B cell (primary cell): ENCODE measurements around the gene SHQ1. TPM values are rescaled to one million over a fixed set of nuclear protein-coding genes. Genes with fewer than 3 reads are reported as not detected.

Experiments used
- ATAC-seq: fragments of 200-7000 bp; cut with Tn5 transposase; one replicate; pipeline ENCODE4 v1.10.0; 2021; ENCODE audit warnings: low read depth, mild to moderate bottlenecking, moderate number of reproducible peaks, moderate library complexity
- CTCF ChIA-PET: fragments of 350-600 bp; sonication (Branson Sonifier 250); formaldehyde crosslinking; loops from one replicate; lab custom pipeline; 2021; ENCODE audit warnings: antibody characterized with exemption, inconsistent platforms; lab: Charles Lee
- POLR2A ChIA-PET: fragments of 350-600 bp; sonication (Branson Sonifier 250); formaldehyde crosslinking; loops from one replicate; lab custom pipeline; 2021; ENCODE audit warnings: antibody characterized with exemption; lab: Charles Lee
- DNase-seq: peaks from one replicate; pipeline ENCODE4 v3.0.0; 2013
- H2AFZ ChIP-seq: 2 replicates; pipeline ENCODE4 v1.6.1; 2012; ENCODE audit warnings: mild to moderate bottlenecking, low read depth, low read length; ENCODE audit not compliant: insufficient read depth, poor library complexity, severe bottlenecking
- H3K27ac ChIP-seq, 2 donors: 1 replicate in 1 of 2; 2 replicates in 1 of 2; pipeline ENCODE4 v1.5.1; 2012 to 2013; ENCODE audit warnings: low read length in 2 of 2, mild to moderate bottlenecking in 2 of 2, moderate library complexity in 1 of 2
- H3K27me3 ChIP-seq, 4 experiments: fragments of 200-600 bp in 1 of 4; sonication (generic) in 1 of 4; replicated peaks in 1 of 4; 1 replicate in 2 of 4; 2 replicates in 2 of 4; pipeline versions ENCODE4 v1.6.1 to v1.7.0; 2013 to 2016; ENCODE audit warnings: low read length in 3 of 4, mild to moderate bottlenecking in 2 of 4, mixed read lengths in 1 of 4, moderate library complexity in 1 of 4; ENCODE audit not compliant: insufficient read depth in 4 of 4, control insufficient read depth in 3 of 4; ENCODE audit errors: control extremely low read depth in 1 of 4
- H3K36me3 ChIP-seq, 2 experiments: replicated peaks in 1 of 2; 1 replicate in 1 of 2; 2 replicates in 1 of 2; pipeline versions ENCODE4 v1.6.1 to v1.7.1; 2013; ENCODE audit warnings: low read length in 1 of 2; ENCODE audit not compliant: insufficient read depth in 2 of 2, control insufficient read depth in 1 of 2; ENCODE audit errors: control extremely low read depth in 1 of 2, extremely low read depth in 1 of 2
- H3K4me1 ChIP-seq, 2 donors: fragments of 200-600 bp in 1 of 2; sonication (generic) in 1 of 2; 1 replicate in 1 of 2; 2 replicates in 1 of 2; pipeline versions ENCODE4 v1.5.1 to v1.6.1; 2013 to 2017; ENCODE audit warnings: low read length in 2 of 2; ENCODE audit not compliant: control insufficient read depth in 2 of 2, insufficient read depth in 2 of 2
- H3K4me2 ChIP-seq: replicated peaks from 2 replicates; pipeline ENCODE3; 2012; ENCODE audit warnings: mild to moderate bottlenecking, low read depth, low read length; ENCODE audit not compliant: poor library complexity, severe bottlenecking
- H3K4me3 ChIP-seq, 5 experiments: fragments of 200-600 bp in 1 of 5; sonication (generic) in 1 of 5; 1 replicate in 3 of 5; 2 replicates in 2 of 5; pipeline versions ENCODE4 v1.5.1 to v1.7.0; 2011 to 2016; ENCODE audit warnings: low read length in 4 of 5, mild to moderate bottlenecking in 4 of 5, low read depth in 2 of 5, control low read depth in 1 of 5, moderate library complexity in 1 of 5; ENCODE audit not compliant: insufficient read depth in 1 of 5; ENCODE audit errors: control extremely low read depth in 1 of 5, extremely low read depth in 1 of 5
- H3K79me2 ChIP-seq: fragments of 200-600 bp; sonication (generic); one replicate; pipeline ENCODE4 v1.6.0; 2016; ENCODE audit warnings: low read length; ENCODE audit not compliant: control insufficient read depth, insufficient read depth
- H3K9ac ChIP-seq: fragments of 200-600 bp; sonication (generic); 2 replicates; pipeline ENCODE4 v1.6.1; 2017; ENCODE audit warnings: mild to moderate bottlenecking, low read length, moderate library complexity
- H3K9me3 ChIP-seq, 3 donors: one replicate each; pipeline versions ENCODE4 v1.6.1 to v1.7.1; 2013; ENCODE audit warnings: low read length in 2 of 3; ENCODE audit not compliant: control insufficient read depth in 2 of 3, insufficient read depth in 1 of 3; ENCODE audit errors: control extremely low read depth in 1 of 3
- H4K20me1 ChIP-seq: 2 replicates; pipeline ENCODE4 v1.6.0; 2012; ENCODE audit warnings: mild to moderate bottlenecking, low read length; ENCODE audit not compliant: insufficient read depth, control insufficient read depth, poor library complexity, severe bottlenecking
- H3K27ac Mint-ChIP-seq: one replicate; pipeline ENCODE4 v1.8.0; 2021; ENCODE audit warnings: mixed read lengths
- H3K27me3 Mint-ChIP-seq: one replicate; pipeline ENCODE4 v1.8.0; 2021; ENCODE audit warnings: mixed read lengths
- H3K4me1 Mint-ChIP-seq: one replicate; pipeline ENCODE4 v1.8.0; 2021; ENCODE audit warnings: mixed read lengths
- H3K4me3 Mint-ChIP-seq: one replicate; pipeline ENCODE4 v1.8.0; 2021; ENCODE audit warnings: mixed read lengths
- H3K9me3 Mint-ChIP-seq: one replicate; pipeline ENCODE4 v1.8.0; 2022; ENCODE audit warnings: mixed read lengths; ENCODE audit not compliant: insufficient read depth
- CTCF ChIP-seq: fragments of 200-600 bp; IDR thresholded peaks from one replicate; pipeline ENCODE4 v1.8.0; 2022; ENCODE audit warnings: antibody characterized with exemption, mild to moderate bottlenecking
- EZH2 ChIP-seq: IDR thresholded peaks from 2 replicates; pipeline ENCODE4 v1.6.1; 2012; ENCODE audit warnings: borderline replicate concordance, low read depth, mild to moderate bottlenecking, moderate library complexity, low read length; ENCODE audit not compliant: insufficient read depth, poor library complexity, severe bottlenecking
- whole genome bisulfite sequencing: methylation state at CpG from one replicate; pipeline ENCODE4 v1.1.5; 2013; ENCODE audit warnings: missing lambda C conversion rate; ENCODE audit not compliant: insufficient coverage; 5-methylcytosine and 5-hydroxymethylcytosine counted together
- intact Hi-C: fragments of 100-400 bp; cut with micrococcal nuclease; formaldehyde crosslinking; loops from one replicate; pipeline ENCODE4 v1.10.0; 2022
- polyA minus RNA-seq: library from RNA; depleted of rRNA, polyadenylated mRNA; stranded (reverse); fragments of >200 nt; gene quantifications from 2 replicates; pipeline ENCODE4 v1.2.3, GENCODE V29; 2012
- polyA plus RNA-seq: library from polyadenylated mRNA; depleted of rRNA; stranded (reverse); fragments of >200 nt; gene quantifications from 2 replicates; pipeline ENCODE4 v1.2.3, GENCODE V29; 2012
- total RNA-seq, 2 donors: library from RNA; stranded (reverse); fragments of 120-200 nt in 1 of 2; gene quantifications; 1 replicate in 1 of 2; 2 replicates in 1 of 2; pipeline versions ENCODE4 v1.2.3 to v1.2.4, GENCODE V29; 2013 to 2022

The SHQ1 gene
- total RNA-seq (30.6 and 32.0 TPM in 2 replicates), polyA plus RNA-seq (3.6 and 5.2 TPM in 2 replicates), polyA minus RNA-seq (5.6 and 15.1 TPM in 2 replicates)
- total RNA-seq (2013) = 13.6 TPM

- ChIA-PET POLR2A (no interaction called here), CTCF (interaction anchor here (1.0 to 2.4 kb wide), 4 partner anchors 25 to 1137 kb away, joined by 3 to 8 read pairs (median 4); no protein-coding TSS in a partner anchor)
- WGBS = under 1% methylated on average over 86 of the region's 86 CpGs
- Histone ChIP-seq H2AFZ (peak within 1 kb of the TSS; percentile 89), H3K4me3 (peak within 1 kb of the TSS; percentile 67 to 92 (median 85)), H3K36me3 (no peaks in the 10 kb centered on the region), H3K9me3 (no peaks in the 10 kb centered on the region), H3K79me2 (peaks cover 19% of the 10 kb centered on the region), H3K4me2 (peak within 1 kb of the TSS; percentile 77), H3K27me3 (no peaks in the 10 kb centered on the region), H3K4me1 (peaks cover 18 to 20% of the 10 kb centered on the region in 2 donors), H4K20me1 (no peaks in the 10 kb centered on the region), H3K9ac (peak within 1 kb of the TSS; percentile 68), H3K27ac (peak within 1 kb of the TSS in 1 of 2 donors; percentile 50)
- Mint-ChIP-seq H3K27me3 (no peaks in the 10 kb centered on the region), H3K4me3 (peak within 1 kb of the TSS; percentile 93), H3K9me3 (no peaks in the 10 kb centered on the region), H3K4me1 (peaks cover 35% of the 10 kb centered on the region), H3K27ac (peak within 1 kb of the TSS; percentile 82)
- ATAC-seq = peak; percentile 94
- no peak for TF ChIP-seq CTCF
- no peak for TF ChIP-seq EZH2
- intact Hi-C loops = loop anchor here (1.0 to 2.0 kb wide), 3 partner anchors 148 to 1125 kb away; partner anchors contain the start of genes PPP4R2 and RYBP
- peak; percentile 95 for DNase-seq
Observed at GRCh38 chr3:72847751-72848702, at the start of gene SHQ1. Gene SHQ1, minus strand, starts transcription at chr3:72848445. Its CDS starts 105 bp downstream, at chr3:72848340.

- Mint-ChIP-seq H3K27me3 (peaks cover 27% of the 10 kb centered on the region), H3K4me3 (no peak overlapping the region), H3K4me1 (no peaks in the 10 kb centered on the region), H3K27ac (no peak overlapping the region), H3K9me3 (no peaks in the 10 kb centered on the region)
- POLR2A ChIA-PET = no interaction called here
- CTCF ChIA-PET = interaction anchor here (1.0 kb wide), 1 partner anchor 10 kb away, joined by 3 read pairs; the partner anchor contains the start of gene GXYLT2
- H3K36me3 ChIP-seq = no peaks in the 10 kb centered on the region
- H3K4me3 ChIP-seq = no peak overlapping the region
- H3K27me3 ChIP-seq = peaks cover 0 to 12% (median 4%) of the 10 kb centered on the region in 4 experiments
- no peak overlapping the region for H3K9ac ChIP-seq
- no peak overlapping the region for H3K4me2 ChIP-seq
- H3K27ac ChIP-seq = no peak overlapping the region
- intact Hi-C loops = no loop called here
- no peaks in the 10 kb centered on the region for H3K79me2 ChIP-seq
- H3K4me1 ChIP-seq = no peaks in the 10 kb centered on the region
- H4K20me1 ChIP-seq = no peaks in the 10 kb centered on the region
- DNase-seq (no peak), ATAC-seq (no peak)
- no peak for TF ChIP-seq CTCF
- no peak for TF ChIP-seq EZH2
- peaks cover 0 to 2% (median 0%) of the 10 kb centered on the region in 3 donors for H3K9me3 ChIP-seq
- H2AFZ ChIP-seq = no peak overlapping the region
Observed at GRCh38 chr3:72897758-72898007, 49.4 kb upstream of the SHQ1 start.
